Measurements from ENCODE around the gene HVCN1.
"Not testable (repeated sequence)": the region's sequence is repeated elsewhere in the genome, so short reads cannot be mapped to it uniquely, and the experiment has no call there.

HVCN1 gene

DNA sequence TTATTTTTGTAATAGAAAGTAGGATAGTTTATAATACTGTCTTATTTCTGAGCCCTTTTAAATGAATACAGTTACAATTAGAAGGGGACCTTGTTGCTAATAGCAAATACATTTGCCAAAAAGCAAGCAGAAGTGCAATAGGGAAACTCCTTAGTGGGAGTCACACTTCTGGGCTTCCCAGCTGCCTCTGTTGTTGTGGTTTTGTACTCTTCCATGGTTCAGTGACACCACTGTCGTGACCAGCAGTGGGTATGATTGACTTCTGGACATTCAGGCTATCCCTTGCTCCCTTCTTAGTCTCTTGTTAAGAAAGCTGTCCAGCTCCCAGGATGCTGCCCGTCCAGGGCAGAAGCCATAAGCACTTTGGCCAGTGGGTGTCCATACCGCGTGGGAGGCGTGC is 52.4 kb downstream of the HVCN1 start:
- Histone ChIP-seq H3K4me1 (ENCODE audit: control insufficient read depth, insufficient read depth, low read length) (no peaks in the 10 kb centered on the region), H3K27me3 (ENCODE audit: control insufficient read depth, insufficient read depth, low read length) (no peaks in the 10 kb centered on the region)

DNA sequence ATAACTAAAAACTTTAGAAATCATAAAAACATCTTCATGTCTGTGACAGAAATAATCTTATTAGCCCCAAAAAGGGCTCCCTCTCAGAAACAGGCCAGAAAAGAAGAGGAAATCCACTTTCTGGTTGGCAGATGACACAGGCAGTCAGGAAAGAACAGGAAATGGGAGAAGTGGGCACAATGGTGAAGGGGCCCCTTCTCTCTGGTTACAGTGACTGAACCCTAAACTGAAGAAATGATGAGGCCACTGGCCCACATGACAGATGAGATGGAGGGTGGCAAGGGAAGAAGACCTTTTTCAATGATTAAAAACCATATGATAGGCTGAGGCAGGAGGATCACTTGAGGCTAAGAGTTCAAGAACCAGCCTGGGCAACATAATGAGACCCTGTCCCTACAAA is 53.9 kb downstream of the HVCN1 start:
- H3K9ac ChIP-seq (ENCODE audit: low read depth, low read length): no peak overlapping the region
- no peaks in the 10 kb centered on the region for H3K36me3 ChIP-seq (ENCODE audit: control insufficient read depth, insufficient read depth, low read length)

More for the DNA sequence above, 52.4 kb downstream of the HVCN1 start:
- no peaks in the 10 kb centered on the region for H3K36me3 ChIP-seq (ENCODE audit: control insufficient read depth, insufficient read depth, low read length)
- no peaks in the 10 kb centered on the region for H3K9me3 ChIP-seq (ENCODE audit: control insufficient read depth, insufficient read depth, low read length)
- no peak overlapping the region for H3K4me3 ChIP-seq (ENCODE audit: low read depth, low read length)
- H3K9ac ChIP-seq (ENCODE audit: low read depth, low read length): no peak overlapping the region

DNA sequence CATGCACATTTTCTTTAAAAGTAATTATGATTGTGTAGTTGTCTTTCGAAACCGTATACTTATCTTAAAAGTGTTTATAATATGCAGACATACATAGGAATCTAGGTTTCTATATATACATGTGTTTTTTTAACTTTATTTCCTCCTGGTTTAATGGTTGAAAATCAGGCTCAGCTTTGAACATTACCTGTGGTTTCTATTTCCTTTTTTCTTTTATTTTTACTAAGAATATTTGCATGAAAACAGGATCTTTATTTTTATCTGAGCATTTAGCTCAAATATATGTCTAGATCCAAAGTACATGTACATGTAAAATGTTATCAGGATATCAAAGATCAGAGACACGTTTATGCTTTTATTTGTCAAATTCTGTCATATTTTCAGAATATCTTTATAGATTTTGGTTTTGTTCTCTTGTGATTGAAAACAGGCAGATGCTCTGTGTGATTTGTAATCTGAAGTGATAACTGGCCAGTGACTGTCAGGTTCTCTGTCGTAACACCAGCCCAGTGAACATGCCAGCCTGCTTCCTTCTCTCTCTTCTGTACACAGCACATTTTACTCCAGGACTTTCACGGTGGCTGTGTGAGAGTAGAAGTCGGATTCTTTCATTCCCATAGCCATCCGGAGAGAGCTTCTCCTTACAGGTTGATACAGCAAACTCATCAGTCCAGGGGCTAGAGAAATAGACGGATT is 61.3 kb downstream of the HVCN1 start:
- H3K36me3 ChIP-seq (ENCODE audit: control insufficient read depth, insufficient read depth, low read length): no peaks in the 10 kb centered on the region
- no peak overlapping the region for H3K4me3 ChIP-seq (ENCODE audit: low read depth, low read length)
- H3K4me1 ChIP-seq (ENCODE audit: control insufficient read depth, insufficient read depth, low read length): no peaks in the 10 kb centered on the region
- no peaks in the 10 kb centered on the region for H3K9me3 ChIP-seq (ENCODE audit: control insufficient read depth, insufficient read depth, low read length)
- no peaks in the 10 kb centered on the region for H3K27me3 ChIP-seq (ENCODE audit: control insufficient read depth, insufficient read depth, low read length)
- no peak overlapping the region for H3K9ac ChIP-seq (ENCODE audit: low read depth, low read length)

More for the DNA sequence above, 53.9 kb downstream of the HVCN1 start:
- Histone ChIP-seq H3K4me3 (ENCODE audit: low read depth, low read length) (no peak overlapping the region), H3K27me3 (ENCODE audit: control insufficient read depth, insufficient read depth, low read length) (no peaks in the 10 kb centered on the region), H3K9me3 (ENCODE audit: control insufficient read depth, insufficient read depth, low read length) (no peaks in the 10 kb centered on the region), H3K4me1 (ENCODE audit: control insufficient read depth, insufficient read depth, low read length) (no peaks in the 10 kb centered on the region)

DNA sequence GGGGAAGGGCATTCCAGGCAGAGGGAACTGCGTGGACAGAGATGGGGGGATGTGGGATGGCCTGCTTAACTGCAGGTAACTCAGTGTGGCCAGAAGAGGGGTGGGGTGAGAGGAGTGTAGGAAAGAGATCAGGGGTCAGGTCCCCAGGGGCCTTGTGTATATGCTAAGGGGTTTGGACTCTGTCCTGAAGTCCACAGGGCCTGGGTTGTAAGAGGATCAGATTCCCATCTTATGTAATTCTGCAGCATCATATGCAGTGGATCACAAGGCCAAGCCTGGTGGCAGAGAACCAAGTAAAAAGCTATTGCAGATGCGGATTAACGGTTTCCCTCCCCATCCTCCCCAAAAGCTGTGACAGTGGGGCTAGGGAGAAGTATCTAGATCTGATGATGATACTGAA is 66.3 kb downstream of the HVCN1 start:
- Histone ChIP-seq H3K9me3 (ENCODE audit: control insufficient read depth, insufficient read depth, low read length) (no peaks in the 10 kb centered on the region), H3K4me1 (ENCODE audit: control insufficient read depth, insufficient read depth, low read length) (no peaks in the 10 kb centered on the region), H3K9ac (ENCODE audit: low read depth, low read length) (no peak overlapping the region), H3K36me3 (ENCODE audit: control insufficient read depth, insufficient read depth, low read length) (no peaks in the 10 kb centered on the region), H3K27me3 (ENCODE audit: control insufficient read depth, insufficient read depth, low read length) (no peaks in the 10 kb centered on the region), H3K4me3 (ENCODE audit: low read depth, low read length) (no peak overlapping the region)

DNA sequence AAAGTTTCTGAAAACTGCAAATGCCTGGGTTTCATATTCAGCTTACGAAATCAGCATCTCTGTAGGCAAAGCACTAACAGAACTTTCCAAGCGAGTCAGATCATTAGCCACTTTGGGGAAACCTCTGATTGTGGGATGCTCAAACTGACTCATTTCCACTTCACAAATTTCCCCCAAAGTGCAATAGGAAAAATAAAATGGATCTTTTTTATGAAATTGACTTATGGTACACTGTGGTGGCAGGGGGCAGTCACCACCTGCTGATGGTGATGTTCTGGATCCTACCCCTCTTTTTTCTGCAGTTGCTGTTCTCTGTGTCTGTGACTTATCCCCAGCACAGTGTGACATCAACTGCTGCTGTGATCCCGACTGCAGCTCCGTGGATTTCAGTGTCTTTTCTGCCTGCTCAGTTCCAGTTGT is 69.4 kb downstream of the HVCN1 start:
- Histone ChIP-seq H3K9ac (ENCODE audit: low read depth, low read length) (no peak overlapping the region), H3K4me3 (ENCODE audit: low read depth, low read length) (no peak overlapping the region), H3K9me3 (ENCODE audit: control insufficient read depth, insufficient read depth, low read length) (no peaks in the 10 kb centered on the region), H3K27me3 (ENCODE audit: control insufficient read depth, insufficient read depth, low read length) (no peaks in the 10 kb centered on the region), H3K4me1 (ENCODE audit: control insufficient read depth, insufficient read depth, low read length) (no peaks in the 10 kb centered on the region), H3K36me3 (ENCODE audit: control insufficient read depth, insufficient read depth, low read length) (no peaks in the 10 kb centered on the region)

DNA sequence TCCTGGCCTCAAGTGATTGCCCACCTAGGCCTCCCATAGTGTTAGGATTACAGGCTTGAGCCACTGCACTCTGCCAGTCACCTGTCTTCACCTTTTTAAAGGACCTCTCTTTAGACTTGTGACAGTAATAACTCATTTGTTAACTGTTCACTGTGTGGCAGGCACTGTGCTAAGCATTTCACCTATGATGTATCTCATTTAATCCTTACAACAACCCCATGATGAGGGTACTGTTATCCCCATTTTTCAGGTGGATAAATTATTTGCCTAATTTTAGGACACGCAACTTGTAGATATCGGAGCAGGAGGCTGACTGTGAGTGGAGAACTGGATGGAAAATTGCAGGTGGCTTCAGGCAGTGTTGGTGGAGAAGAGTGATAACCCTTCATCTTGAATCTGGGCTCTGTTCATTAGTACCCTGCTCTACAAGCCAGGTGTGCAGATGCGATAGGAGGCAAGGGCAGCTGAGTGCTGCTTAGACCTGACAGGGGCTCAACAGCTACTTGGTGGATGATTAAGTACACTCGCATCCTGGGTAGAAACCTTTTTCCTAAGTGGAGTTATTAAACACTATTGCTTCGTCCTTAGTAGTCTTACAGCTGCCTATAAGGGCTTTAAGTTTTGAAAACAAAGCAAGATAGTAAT is 72.3 kb downstream of the HVCN1 start:
- Histone ChIP-seq H3K36me3 (ENCODE audit: control insufficient read depth, insufficient read depth, low read length) (no peaks in the 10 kb centered on the region), H3K9ac (ENCODE audit: low read depth, low read length) (no peak overlapping the region), H3K9me3 (ENCODE audit: control insufficient read depth, insufficient read depth, low read length) (no peaks in the 10 kb centered on the region), H3K27me3 (ENCODE audit: control insufficient read depth, insufficient read depth, low read length) (no peaks in the 10 kb centered on the region), H3K4me1 (ENCODE audit: control insufficient read depth, insufficient read depth, low read length) (no peaks in the 10 kb centered on the region), H3K4me3 (ENCODE audit: low read depth, low read length) (no peak overlapping the region)

DNA sequence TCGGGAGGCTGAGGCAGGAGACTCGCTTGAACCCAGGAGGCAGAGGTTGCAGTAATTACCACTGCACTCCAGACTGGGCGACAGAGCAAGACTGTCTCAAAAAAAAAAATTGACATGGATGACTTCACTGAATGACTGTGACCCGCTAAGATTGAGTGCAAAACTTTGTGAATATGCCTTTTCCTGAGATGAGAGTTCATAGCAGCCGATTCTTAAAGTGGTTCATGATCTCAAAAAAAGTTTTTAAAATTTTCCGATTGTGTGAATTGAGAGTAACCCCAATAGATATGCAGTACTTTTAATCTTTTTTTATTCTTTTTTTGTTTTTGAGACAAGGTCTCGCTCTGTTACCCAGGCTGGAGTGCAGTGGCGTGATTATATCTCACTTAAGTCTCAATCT is 73.7 kb downstream of the HVCN1 start:
- no peaks in the 10 kb centered on the region for H3K36me3 ChIP-seq (ENCODE audit: control insufficient read depth, insufficient read depth, low read length)
- no peaks in the 10 kb centered on the region for H3K4me1 ChIP-seq (ENCODE audit: control insufficient read depth, insufficient read depth, low read length)
- no peak overlapping the region for H3K4me3 ChIP-seq (ENCODE audit: low read depth, low read length)
- no peak overlapping the region for H3K9ac ChIP-seq (ENCODE audit: low read depth, low read length)
- no peaks in the 10 kb centered on the region for H3K9me3 ChIP-seq (ENCODE audit: control insufficient read depth, insufficient read depth, low read length)
- H3K27me3 ChIP-seq (ENCODE audit: control insufficient read depth, insufficient read depth, low read length): no peaks in the 10 kb centered on the region

DNA sequence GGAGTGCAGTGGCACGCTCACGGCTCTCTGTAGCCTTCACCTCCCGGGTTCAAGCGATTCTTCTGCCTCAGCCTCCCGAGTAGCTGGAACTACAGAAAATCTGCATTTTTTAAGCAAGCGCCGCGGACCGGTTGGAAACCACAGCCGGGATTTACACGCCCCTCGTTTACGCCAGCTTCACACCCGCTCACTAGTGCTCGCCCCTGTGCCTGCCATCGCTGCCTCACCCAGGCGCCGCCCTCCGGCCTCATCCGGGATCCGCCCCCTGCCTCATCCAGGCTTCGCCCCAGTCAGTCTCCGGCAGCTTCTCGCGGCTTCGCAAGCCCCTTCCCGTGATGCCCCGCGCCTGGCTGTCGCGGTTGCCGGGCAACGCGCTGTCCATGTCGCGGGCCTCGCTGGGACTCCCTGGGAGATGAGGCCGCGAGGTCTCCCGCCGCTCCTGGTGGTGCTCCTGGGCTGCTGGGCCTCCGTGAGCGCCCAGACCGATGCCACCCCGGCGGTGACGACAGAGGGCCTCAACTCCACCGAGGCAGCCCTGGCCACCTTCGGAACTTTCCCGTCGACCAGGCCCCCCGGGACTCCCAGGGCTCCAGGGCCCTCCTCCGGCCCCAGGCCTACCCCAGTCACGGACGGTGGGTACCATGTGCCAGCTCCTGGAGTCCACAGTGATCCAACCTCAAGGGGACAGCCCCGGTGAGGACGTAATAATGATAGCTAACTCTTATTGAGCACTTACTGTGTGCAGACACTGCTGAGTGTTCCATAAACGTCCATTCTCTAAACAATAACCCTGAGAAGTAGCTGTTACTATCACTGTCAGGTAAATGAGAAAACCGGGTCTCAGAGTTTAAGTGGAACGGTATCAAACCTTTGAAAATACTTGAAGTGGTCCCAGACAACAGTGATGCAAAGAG is 74.9 kb downstream of the HVCN1 start, which contains the start of gene TCTN1:
TSS of gene TCTN1 (plus strand) at position 359 of the 914 bp plus-strand sequence. CDS start at position 413, 54 bp downstream.
- Histone ChIP-seq H3K9me3 (ENCODE audit: control insufficient read depth, insufficient read depth, low read length) (no peaks in the 10 kb centered on the region), H3K27me3 (ENCODE audit: control insufficient read depth, insufficient read depth, low read length) (no peaks in the 10 kb centered on the region), H3K9ac (ENCODE audit: low read depth, low read length) (no peak within 1 kb of the TSS), H3K4me3 (ENCODE audit: low read depth, low read length) (peak within 1 kb of the TSS; percentile 82), H3K36me3 (ENCODE audit: control insufficient read depth, insufficient read depth, low read length) (no peaks in the 10 kb centered on the region), H3K4me1 (ENCODE audit: control insufficient read depth, insufficient read depth, low read length) (no peaks in the 10 kb centered on the region)

DNA sequence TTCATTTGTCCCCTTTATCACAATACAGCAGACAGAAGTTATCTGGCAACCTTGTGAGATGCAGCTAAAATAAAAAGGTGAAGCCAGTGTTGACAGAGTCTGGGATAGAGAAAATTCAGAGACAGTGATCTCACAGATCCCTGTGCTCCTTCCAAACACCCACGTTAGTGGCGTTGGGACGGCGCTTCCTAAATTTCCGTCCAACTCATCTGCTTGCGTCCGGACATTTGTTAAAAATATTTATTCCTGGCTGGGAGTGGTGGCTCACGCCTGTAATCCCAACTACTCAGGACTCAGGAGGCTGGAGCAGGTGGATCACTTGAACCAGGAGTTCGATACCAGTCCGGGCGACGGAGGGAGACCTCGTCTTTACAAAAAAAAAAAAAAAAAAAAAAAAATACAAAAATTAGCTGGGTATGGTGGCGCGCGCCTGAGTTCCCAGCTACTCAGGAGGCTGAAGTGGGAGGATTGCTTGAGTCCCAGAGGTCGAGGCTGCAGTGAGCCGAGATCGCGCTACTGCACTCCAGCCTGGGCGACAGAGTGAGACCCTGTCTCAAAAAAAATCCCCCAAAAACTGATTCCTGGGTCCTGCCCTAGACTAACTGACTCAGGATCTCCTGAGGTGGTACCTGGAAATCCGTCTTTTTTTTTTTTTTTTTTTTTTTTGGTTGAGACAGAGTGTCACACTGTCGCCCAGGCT is 75.7 kb downstream of the HVCN1 start:
- H3K27me3 ChIP-seq (ENCODE audit: control insufficient read depth, insufficient read depth, low read length): no peaks in the 10 kb centered on the region
- H3K4me3 ChIP-seq (ENCODE audit: low read depth, low read length): peak overlapping the region; percentile 82
- H3K4me1 ChIP-seq (ENCODE audit: control insufficient read depth, insufficient read depth, low read length): no peaks in the 10 kb centered on the region
- H3K9ac ChIP-seq (ENCODE audit: low read depth, low read length): no peak overlapping the region
- H3K9me3 ChIP-seq (ENCODE audit: control insufficient read depth, insufficient read depth, low read length): no peaks in the 10 kb centered on the region
- H3K36me3 ChIP-seq (ENCODE audit: control insufficient read depth, insufficient read depth, low read length): no peaks in the 10 kb centered on the region

DNA sequence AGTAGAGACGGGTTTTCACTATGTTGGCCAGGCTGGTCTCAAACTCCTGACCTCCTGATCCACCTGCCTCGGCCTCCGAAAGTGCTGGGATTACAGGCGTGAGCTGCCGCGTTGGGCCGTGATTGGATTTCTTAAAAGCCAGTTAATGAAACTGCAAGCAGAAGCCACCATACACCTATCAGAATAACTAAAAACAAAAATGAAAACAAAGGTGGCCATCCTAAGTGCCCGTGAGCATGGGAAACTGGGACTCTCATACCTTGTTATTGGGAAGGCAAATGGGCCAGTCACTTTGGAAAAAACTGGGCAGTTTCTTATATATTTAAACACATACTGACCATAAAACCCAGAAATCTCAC is 82.7 kb downstream of the HVCN1 start:
- Histone ChIP-seq H3K4me1 (ENCODE audit: control insufficient read depth, insufficient read depth, low read length) (no peaks in the 10 kb centered on the region), H3K9ac (ENCODE audit: low read depth, low read length) (no peak overlapping the region), H3K4me3 (ENCODE audit: low read depth, low read length) (no peak overlapping the region), H3K27me3 (ENCODE audit: control insufficient read depth, insufficient read depth, low read length) (no peaks in the 10 kb centered on the region), H3K36me3 (ENCODE audit: control insufficient read depth, insufficient read depth, low read length) (no peaks in the 10 kb centered on the region), H3K9me3 (ENCODE audit: control insufficient read depth, insufficient read depth, low read length) (no peaks in the 10 kb centered on the region)

DNA sequence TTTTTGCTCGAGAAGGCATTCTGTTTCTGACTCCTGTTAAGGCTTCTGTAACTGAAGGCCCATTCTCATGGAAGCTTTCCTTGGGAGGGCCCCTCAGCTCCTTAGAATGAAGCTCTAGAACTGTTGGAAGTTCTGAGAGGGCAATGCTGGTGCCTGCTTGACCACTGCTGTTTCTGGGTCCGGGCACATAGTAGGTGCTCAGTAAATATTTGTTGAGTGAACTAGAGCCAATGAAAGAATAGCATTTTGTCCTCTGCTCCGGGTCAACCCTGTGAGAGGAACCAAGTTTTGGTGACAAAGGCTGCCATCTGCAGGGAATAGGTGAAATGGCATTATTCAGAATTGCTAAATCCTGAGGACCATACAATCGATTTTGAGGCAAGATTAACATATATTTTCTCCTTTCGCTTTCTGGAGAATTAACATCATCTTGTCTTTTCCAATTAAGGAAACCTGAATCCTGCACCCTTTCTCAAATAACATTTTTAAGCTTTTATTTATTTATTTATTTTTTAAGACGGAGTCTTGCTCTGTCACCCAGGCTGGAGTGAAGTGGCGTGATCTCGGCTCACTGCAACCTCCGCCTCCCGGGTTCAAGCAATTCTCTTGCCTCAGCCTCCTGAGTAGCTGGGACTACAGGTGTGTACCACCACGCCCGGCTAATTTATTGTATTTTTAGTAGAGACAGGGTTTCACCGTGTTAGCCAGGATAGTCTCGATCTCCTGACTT is 86.7 kb downstream of the HVCN1 start:
- H3K9me3 ChIP-seq (ENCODE audit: control insufficient read depth, insufficient read depth, low read length); H3K9ac ChIP-seq (ENCODE audit: low read depth, low read length); H3K27me3 ChIP-seq (ENCODE audit: control insufficient read depth, insufficient read depth, low read length); H3K4me3 ChIP-seq (ENCODE audit: low read depth, low read length); H3K4me1 ChIP-seq (ENCODE audit: control insufficient read depth, insufficient read depth, low read length); H3K36me3 ChIP-seq (ENCODE audit: control insufficient read depth, insufficient read depth, low read length): not testable (repeated sequence)
